GM12891 (cell line): ENCODE data around the gene CCDC154.
"Not testable (repeated sequence)": the region's sequence is repeated elsewhere in the genome, so short reads cannot be mapped to it uniquely, and the experiment has no call there.

ENCODE experiments used
- DNase-seq: peaks from one replicate; pipeline ENCODE4 v3.0.0; 2011; ENCODE audit warnings: low spot score; ENCODE audit not compliant: insufficient read length
- FAIRE-seq: peaks from 2 replicates; lab custom pipeline; 2011; peaks lifted over from hg19 to GRCh38; lab: Jason Lieb, UNC
- PAX5 ChIP-seq: IDR thresholded peaks from 2 replicates; pipeline ENCODE4 v1.6.1; 2011; ENCODE audit warnings: low read length, moderate library complexity, mild to moderate bottlenecking; ENCODE audit not compliant: insufficient read depth, severe bottlenecking
- POLR2A ChIP-seq: IDR thresholded peaks from 2 replicates; pipeline ENCODE4 v1.6.1; 2011; ENCODE audit warnings: low read depth, low read length, control low read depth
- POLR2AphosphoS5 ChIP-seq: IDR thresholded peaks from 2 replicates; pipeline ENCODE4 v1.6.1; 2011; ENCODE audit warnings: low read depth, low read length, control low read depth
- POU2F2 ChIP-seq: IDR thresholded peaks from 2 replicates; pipeline ENCODE4 v1.6.1; 2011; ENCODE audit warnings: low read depth, mild to moderate bottlenecking, control low read depth, low read length, moderate library complexity
- SPI1 ChIP-seq: IDR thresholded peaks from 2 replicates; pipeline ENCODE4 v1.6.1; 2011; ENCODE audit warnings: low read depth, low read length, control low read depth
- TAF1 ChIP-seq: IDR thresholded peaks from 2 replicates; pipeline ENCODE4 v1.6.1; 2011; ENCODE audit warnings: low read depth, low read length, control low read depth

CCDC154 gene

DNA sequence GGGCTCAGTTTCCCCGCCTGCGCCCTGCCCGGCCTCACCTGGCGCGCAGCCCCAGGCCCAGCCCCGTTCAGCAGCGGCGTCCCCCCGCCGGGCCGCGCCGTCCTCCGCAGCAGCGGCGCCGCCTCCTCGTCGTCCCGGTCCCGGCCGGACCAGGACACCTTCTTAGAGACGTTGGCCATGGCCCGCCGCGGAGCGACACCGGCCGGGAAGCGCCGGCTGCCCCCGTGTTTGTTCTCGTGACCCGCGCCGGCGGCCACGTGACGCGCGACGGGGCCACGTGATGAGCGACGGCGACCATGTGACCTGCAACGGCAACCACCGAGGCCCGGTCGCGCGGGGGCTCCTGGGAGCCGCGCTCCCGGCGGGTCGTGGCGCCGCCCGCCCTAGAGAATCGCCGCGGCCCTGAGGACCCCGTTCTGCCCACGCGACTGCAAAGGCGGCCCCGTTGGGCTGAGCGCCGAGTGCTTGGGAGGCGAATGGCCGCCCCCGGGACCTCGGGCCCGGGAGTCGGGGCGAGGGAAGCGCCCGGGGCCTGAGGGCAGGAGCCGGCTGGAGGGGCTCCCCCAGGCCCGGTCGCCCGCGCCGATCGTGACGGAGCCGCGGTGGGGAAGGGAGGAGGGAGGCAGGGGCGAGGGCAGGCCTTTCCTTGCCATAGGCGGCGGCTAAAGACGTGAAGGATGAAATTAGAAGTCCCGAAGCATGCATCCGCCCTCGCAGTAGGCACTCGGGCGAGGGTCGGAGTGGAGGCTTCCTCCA, 30.6 kb upstream of the CCDC154 start, which contains the start of gene CLCN7:
Gene CLCN7, minus strand, starts transcription at position 233 of the 756 bp plus-strand sequence. Its CDS starts 54 bp downstream, at position 179.
- FAIRE-seq = peak; percentile 99
- peak; percentile 99 for DNase-seq
- TF ChIP-seq POLR2A = peak; percentile 88
- TF ChIP-seq SPI1 = no peak
- peak; percentile 47; the same call in 1 of the 2 replicates for TF ChIP-seq POLR2AphosphoS5
- peak; percentile 32; the same call in 1 of the 2 replicates for TF ChIP-seq TAF1
- no peak for TF ChIP-seq POU2F2
- TF ChIP-seq PAX5 = no peak

DNA sequence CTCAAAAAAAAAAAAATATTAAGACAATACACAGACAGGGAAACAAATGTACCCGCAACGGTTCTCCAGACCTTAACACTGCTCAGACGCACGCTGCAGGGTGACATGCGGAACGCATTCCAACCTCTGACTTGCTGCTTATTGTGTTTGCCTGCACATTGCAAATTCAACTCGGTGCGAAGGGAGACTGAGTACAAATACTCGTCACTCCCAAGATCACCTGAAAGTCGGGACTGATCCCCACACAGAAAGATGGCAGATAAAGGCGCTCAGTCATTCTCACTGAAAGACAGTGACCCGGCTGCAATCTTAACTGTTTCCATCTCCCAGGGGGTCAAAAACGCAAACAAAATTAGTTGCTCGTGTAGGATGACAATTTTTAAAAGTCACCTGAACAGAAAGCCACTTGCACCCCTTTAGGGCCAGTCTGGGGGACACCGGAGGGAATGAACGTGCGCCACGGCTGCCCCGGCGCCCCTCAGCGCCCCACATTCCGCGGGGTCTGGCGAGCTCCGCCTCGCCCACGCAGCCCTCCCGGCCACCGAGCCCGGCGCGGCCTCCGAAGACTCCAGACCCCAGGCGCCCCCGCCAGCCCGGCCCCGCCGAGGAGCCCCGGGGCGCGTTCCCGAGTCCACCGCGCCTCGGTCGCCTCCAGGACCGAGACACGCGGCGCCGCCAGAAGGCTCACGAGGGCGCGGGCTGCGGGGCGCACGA, 29.9 kb upstream of the CCDC154 start:
- DNase-seq (no peak), FAIRE-seq (peak; percentile 54)
- no peak for TF ChIP-seq TAF1
- no peak for TF ChIP-seq POLR2A
- TF ChIP-seq PAX5 = no peak
- no peak for TF ChIP-seq POU2F2
- no peak for TF ChIP-seq POLR2AphosphoS5
- no peak for TF ChIP-seq SPI1

DNA sequence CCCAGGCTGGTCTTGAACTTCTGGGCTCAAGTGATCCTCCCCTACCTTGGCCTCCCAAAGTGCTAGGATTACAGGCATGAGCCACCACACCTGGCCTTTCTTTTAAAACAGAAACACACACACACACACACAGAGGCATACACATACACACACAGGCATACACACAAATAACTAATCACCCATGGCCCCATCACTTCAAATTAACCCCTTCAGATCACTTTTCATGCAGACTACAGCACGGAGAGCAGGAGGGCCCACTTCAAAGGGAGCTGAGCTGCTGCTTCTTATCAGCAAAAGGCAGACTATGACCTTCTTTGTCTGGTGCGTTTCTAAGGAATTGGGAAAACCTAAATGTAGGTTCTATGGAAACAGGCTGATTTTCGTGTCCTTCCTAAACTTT, 28.6 kb upstream of the CCDC154 start:
- no peak for DNase-seq
- no peak for TF ChIP-seq POLR2AphosphoS5
- no peak for TF ChIP-seq SPI1
- TF ChIP-seq POU2F2 = no peak
- no peak for TF ChIP-seq PAX5
- TF ChIP-seq POLR2A = no peak
- no peak for TF ChIP-seq TAF1
- no peak for FAIRE-seq

DNA sequence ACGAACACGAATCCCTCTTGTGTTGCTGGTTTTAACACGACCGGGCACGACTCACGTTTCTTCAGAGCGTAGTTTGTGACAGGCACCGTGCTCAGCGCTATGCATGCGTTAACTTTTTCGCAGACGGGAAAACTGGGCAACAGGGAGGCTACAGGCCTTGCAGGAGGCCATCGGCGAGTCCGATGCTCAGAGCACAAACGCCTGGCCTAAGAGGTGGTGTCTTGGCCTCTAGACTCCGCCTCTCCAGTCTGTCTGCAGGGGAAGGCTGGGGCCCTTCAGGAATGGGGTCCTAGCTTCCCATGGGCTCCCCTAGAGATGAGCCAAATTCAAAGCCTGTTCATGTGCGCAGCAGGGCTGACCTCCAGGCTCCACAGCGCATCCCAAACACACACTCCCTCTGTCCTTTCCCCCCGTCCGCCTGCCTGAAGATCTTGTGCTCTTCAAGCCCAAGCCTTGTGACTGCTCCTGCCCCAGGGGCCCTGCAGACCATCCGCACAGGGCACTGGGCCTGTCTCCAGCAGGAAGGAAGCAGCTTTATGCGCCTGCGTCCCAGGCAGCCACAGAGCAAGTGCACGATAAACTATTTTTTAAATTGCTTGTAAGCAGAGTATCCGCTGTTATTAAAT, 27.3 kb upstream of the CCDC154 start:
- TF ChIP-seq POU2F2 (no peak), POLR2AphosphoS5 (no peak), SPI1 (no peak), POLR2A (no peak), TAF1 (no peak), PAX5 (no peak)
- DNase-seq (no peak), FAIRE-seq (no peak)

DNA sequence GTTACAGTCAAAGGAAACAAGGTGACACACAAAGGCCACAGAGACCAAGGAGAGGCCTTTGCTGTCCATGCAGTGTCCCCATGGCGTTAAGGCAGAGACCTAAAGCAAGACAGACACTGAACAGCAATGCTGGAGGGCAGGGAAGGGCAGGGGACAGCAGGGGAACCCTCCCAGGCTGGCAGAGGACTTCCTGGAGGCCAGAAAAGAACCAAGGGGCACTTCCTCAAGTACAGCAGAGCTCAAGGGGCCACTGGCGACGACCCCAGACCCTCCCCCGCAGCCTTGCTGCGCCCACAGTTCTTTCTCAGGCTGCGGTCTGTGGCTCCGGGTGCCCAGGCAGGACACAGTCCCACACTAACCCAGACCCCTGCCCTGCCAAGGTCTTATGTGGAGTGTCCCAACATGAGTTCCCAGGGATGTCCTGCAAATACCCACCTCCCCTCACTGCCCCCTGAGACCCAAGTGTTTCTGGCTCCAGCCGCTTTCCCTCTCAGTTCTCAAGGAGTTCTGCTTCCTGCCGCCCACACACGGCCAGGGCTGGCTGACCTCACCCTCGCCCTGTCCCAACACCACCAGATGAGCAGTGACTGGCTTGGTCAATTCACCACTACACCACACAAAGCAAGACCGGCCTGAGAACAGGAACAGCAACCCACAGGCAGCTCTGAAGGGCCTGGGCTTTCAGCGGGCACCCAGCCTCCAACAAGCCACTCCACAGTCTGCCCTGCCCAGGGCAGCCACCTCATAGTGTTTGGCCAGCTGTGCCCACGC, 26.3 kb upstream of the CCDC154 start:
- FAIRE-seq = peak; percentile 77
- TF ChIP-seq POLR2AphosphoS5 (no peak), TAF1 (0 out of 2 replicates have a peak, but pooled peaks have one; percentile 25), SPI1 (peak; percentile 36; the same call in 1 of the 2 replicates)
- no peak for DNase-seq

DNA sequence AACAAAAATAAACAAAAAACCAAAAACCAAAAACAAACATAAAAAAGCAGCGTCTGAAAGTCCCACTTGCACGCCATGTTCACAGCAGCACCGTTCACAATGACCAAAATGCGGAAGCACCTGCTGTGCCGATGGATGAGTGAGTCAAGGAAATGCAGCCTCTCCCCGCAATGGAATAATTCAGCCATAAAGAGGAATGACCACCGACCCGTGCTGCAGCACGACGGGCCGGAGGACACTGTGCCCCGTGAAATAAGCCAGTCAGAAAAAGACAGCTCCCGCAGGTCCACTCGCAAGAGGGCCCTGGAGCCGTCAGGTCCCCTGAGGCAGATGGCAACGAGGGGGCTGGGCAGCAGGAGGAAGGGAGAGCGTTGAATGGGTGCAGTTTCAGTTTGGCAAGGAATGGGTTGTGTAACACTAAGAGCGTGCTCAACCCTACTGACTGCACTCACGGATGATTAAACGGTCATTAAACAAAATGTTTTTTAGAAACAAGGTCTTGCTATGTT, 25.4 kb upstream of the CCDC154 start:
- DNase-seq (no peak), FAIRE-seq (peak; percentile 90)
- peak; percentile 54; the same call in 1 of the 2 replicates for TF ChIP-seq TAF1
- no peak; the same call in 1 of the 2 replicates for TF ChIP-seq POLR2AphosphoS5
- peak; percentile 40; the same call in 1 of the 2 replicates for TF ChIP-seq POLR2A
- TF ChIP-seq POU2F2 = no peak
- peak; percentile 46 for TF ChIP-seq SPI1

DNA sequence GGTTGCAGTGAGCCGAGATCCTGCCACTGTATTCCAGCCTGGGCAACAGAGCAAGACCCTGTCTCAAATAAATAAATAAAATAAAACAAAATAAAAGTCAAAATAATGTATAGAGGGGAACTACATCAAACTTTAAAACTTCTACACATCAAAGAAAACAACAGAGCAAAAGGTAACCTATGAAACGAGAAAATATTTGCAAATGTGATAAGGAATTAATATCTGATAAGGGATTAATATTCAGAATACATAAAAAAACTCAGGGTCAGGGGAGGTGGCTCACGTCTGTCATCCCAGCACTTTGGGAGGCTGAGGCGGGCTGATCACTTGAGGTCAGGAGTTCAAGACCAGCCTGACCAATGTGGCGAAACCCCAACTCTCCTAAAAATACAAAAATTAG, 24.8 kb upstream of the CCDC154 start:
- DNase-seq, FAIRE-seq: not testable (repeated sequence)

DNA sequence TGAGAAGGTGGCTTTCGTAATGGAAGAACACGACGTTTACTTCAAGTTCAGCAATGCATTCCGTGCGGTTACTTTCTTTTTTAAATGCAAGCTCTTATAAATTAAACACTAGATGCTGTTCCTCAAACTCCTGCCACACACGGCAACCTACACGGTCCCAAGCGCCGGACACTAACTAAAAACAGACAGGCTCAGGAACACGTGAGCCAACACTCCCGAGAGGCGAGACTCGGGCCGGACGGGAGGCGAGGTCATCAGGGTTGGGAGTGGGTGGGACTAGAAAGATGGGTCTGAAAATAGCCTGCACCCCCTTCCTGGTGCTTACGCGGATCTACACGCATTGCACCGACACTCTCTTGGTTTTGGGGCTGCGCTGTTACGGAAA, 24.1 kb upstream of the CCDC154 start:
- no peak for FAIRE-seq

DNA sequence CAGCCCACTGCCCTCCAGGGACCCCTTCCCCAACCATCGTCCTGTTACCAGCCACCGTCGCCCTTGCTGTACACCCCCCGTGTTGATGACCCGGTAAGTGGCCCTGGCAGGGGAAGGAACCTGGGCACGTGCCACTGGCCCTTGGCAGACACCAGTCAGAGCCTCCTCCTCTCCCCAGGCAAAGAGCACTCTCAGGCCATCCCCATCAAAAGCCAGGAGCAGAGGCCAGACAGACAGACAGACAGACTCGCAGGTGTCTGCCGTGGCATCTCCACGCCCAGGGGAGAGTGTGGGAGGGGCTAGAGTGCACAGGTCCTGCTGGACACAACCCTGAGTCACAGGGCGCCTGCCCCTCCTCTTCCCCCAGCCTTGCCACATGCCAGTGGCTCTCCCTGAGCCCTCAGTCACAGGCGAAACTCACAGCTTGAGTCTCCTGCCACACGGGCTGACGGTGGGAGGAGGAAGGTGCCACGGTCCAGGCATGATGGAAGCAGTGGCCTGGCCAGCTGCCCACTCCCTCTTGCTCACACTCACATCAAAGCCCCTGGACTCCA, 22.7 kb upstream of the CCDC154 start:
- FAIRE-seq = no peak
- no peak for DNase-seq

More for the DNA sequence above, 24.1 kb upstream of the CCDC154 start:
- DNase-seq = no peak
- TF ChIP-seq POLR2AphosphoS5 (no peak), SPI1 (no peak), PAX5 (no peak), POLR2A (no peak), POU2F2 (no peak), TAF1 (no peak)

More for the DNA sequence above, 22.7 kb upstream of the CCDC154 start:
- TF ChIP-seq SPI1 (no peak), PAX5 (no peak), POU2F2 (no peak), POLR2AphosphoS5 (no peak), TAF1 (no peak), POLR2A (no peak)
